Fibroblast of skin of left quadriceps (primary cell): ENCODE data around the gene ZNF175.

Source experiments
- DNase-seq, 2 experiments: peaks; one replicate each; pipeline ENCODE4 v3.0.0-alpha.2; 2013; ENCODE audit warnings: low read depth in 2 of 2

The ZNF175 gene

DNA sequence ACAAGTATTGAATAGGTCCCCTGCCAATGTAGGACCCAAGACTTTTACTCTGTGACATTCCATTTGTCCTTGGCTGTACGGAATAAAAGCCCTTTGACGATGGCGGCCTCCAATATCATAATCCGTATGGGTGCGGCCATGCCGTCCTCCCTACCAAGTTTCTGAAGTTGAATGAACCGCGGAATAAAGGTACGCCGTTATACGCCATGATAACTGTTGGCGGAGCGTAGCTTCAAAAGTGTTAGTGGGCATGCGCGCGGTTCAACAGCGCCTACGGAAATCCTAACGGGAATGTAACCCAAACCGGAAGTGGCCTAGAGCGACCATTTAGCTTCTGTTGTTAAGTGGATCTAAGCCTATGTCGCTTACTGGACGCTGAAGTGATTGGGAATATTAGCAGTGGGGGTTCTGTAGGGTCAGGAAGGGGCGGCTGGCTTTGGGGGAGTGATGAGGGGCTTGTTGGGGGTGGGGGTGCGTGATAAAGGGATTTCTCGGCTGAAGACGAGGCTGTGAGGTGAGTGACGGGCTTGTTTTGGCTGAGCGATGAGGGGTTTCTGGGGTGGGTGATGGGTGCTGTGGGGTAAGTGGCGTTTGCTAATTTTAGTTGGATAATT is at the start of gene ZNF175:
Gene ZNF175, plus strand, starts transcription at position 322 of the 614 bp plus-strand sequence. CDS start 2,047 bp downstream, outside the sequence.
- DNase-seq, result peak; percentile 93 to 94

- DNase-seq, result no peak
Measured at GRCh38 chr19:51521357-51521756, 49.7 kb upstream of the ZNF175 start.

- no peak for DNase-seq
Measured at GRCh38 chr19:51521781-51522180, 49.3 kb upstream of the ZNF175 start.

DNA sequence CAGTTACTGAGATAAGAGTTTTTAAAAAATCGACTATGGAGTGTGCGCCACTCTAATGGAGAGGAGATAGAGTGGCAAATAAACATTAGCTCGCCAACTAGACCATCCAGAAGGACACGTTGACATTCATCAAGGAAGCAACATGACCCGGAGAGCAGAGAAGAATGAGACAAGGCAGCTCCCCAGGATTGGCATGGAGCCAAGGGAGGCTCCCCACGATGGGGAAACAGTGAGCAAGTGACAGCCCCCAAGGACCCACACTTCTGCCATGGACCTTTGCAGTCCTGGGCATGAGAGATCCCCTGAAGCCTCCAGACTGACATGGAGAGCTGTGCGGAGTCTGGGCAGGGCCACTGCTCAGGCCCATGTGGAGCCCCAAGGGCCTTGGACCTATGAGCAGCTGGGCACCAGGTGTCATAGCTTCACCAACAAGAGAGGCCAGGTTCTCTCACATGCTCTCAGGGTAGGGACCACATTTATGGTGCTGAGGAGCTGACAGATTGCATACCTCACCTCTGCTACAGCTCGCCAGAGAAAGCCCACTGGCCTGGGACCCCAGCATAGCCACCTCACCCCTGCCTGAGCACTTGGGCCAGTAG is 46.3 kb upstream of the ZNF175 start:
- DNase-seq, result no peak

DNA sequence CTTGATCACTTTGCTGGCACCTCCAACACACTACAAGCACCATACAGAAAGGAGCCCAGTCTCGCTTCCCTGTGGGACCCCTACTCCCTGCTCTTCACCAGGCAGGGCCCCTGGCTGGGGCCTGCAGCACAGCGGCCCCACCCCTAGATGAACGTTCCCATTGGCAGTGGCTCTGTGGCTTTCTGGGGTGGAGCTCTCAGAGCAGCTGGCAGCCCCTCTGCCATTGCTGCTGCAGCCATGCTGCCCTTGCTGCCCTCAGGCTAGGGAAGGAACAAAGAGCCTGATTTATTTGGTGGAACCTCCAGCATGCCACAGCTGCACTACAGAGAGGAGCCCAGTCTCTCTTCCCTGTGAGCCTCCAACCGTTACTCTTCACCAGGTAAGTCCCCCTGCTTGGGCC is 45.4 kb upstream of the ZNF175 start:
- no peak for DNase-seq

DNA sequence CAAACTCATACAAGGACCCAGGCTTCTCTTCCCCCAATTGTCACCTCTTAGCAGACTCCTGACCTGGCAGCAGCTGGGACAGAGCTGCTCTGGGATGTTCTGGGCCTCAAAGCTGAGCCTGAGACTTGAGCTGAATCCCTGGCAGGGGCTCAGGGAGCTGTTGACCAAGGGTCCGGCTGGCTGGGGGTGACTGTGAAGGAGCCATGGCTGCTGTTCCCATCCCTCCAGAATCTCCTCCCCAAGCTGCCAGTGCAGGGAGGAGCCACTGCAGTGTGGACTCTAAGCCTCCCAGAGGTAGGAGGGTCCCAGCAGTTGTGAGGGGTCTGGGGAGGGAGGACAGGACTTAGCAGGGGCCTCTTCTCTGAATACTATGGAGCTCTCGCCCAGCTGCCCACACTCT is 41.8 kb upstream of the ZNF175 start:
- no peak for DNase-seq

DNA sequence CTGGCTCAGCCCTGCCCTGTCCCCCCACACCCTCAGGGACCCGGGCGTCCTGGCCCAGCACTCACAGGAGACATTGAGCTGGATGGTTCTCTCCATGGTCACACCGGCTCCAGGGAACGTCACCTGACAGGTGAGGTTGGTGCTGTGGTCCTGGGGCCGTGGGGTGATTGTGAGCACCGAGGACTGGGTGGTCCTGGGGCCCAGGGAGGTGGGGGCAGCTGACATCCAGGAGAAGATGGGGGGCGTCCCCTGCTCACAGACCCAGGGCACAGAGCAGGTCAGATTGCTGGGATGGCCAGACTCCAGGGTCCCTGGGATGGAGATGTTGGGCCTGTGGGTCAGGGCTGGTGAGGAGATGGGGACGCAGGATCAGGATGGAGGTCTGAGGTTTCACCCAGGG is 40.5 kb upstream of the ZNF175 start:
- DNase-seq, result no peak

- no peak for DNase-seq
Measured at GRCh38 chr19:51531349-51532315, 39.5 kb upstream of the ZNF175 start, which contains the start of gene SIGLEC6. TSS of gene SIGLEC6 (minus strand) at chr19:51531670. CDS start at chr19:51531648, 22 bp downstream.

DNA sequence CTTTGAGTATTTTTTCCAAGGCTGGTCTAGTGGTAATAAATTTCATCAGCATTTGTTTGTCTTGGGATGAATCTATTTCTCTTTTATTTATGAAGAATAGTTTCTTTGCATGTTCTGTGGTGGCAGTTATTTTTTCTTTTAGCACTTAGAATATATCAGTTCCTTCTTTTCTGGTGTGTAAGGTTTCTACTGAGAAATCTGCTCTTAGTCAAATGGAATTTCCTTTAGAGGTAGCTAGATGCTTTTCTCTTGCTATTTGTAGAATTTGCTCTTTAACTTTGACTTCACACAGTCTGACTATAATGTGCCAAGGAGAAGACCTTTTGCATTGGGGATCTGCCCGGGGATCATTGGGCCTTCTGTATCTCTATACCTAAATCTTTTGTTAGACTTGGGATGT is 35.5 kb upstream of the ZNF175 start:
- no peak for DNase-seq

- DNase-seq, result no peak
Measured at GRCh38 chr19:51539821-51540366, 31.2 kb upstream of the ZNF175 start.

DNA sequence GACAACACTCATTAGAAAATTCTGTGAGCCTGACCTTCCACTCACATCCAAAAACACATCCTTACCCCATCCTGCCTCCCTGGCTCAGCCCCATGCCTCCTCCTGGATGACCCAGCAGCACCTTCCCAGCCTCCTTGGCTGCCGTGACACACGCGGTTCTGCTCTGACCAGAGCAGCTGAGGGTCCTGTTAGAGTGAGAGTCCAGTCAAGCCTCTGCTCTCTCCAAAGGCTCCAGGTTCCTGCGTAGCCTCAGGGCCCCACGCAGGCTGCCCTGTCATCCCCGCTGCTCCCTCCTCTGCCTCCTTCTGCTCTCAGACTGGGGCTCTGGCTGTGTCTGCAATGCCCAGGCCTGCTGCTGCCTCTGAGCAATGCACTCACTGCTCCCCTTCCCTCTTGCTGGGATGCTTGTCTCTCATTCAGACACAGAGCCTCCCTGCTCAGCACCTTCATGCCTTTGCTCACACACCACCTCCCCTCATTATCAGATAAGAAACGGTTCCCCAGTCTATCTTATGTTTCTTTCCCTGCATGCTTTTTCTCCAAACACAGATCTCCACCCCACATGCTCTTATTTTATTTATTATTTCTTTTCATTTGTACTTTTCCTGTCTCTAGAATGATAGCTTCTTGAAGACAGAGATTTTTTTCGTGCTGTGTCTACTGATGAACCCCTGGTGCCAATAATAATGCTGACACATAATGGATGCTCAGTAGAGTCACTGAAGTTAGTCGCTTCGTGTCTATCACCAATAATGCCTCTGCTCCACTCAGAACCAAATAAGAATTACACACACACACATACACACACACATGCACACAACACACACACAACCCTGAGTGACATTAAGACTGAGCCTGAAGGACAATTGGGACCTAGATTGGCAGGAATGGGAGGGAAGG is 29.4 kb upstream of the ZNF175 start:
- no peak for DNase-seq

GRCh38 chr19:51542699-51543098 is 28.4 kb upstream of the ZNF175 start:
- no peak for DNase-seq

GRCh38 chr19:51544038-51544437 is 27.0 kb upstream of the ZNF175 start:
- DNase-seq, result no peak

GRCh38 chr19:51546107-51546649 is 24.9 kb upstream of the ZNF175 start:
- no peak for DNase-seq

GRCh38 chr19:51546650-51547396 is 24.3 kb upstream of the ZNF175 start:
- DNase-seq, result no peak

DNA sequence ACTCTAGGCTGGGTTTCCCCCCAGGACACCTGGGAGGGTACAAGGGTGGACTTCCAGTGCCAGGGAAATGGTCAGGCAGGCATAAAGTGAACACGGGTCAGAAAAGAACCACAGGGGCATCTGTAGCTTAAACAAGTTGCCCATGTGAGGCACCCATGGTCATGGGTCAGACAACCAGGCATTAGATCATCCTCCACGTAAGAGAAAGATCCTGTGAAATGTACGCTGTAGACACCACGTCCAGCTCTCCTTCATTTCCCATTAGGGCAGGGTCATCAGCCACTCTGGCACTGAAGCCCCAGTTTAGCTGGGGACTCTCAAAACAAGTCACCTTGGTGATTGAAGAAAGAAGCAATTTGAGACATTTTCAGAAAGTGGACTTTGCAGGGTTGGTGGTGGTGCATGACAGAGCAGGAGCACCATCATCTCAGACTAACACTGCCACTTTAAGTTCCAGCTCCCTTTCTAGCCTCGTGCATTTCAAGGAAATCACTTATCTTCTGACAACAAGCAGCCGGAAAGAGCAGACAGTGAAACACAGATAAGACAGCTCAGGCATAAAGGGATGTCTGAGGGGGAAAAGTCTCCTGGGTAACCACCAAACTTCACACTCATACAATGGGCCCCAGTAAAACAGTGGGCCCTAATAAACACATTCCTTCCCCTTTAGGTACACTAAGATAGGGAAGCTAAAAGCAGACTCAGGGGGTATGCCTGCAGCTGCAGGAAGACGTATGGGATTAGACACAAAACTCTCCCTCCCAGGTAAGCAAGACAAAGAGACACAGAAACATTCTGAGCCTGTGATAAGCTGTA is 23.5 kb upstream of the ZNF175 start:
- DNase-seq, result no peak

GRCh38 chr19:51548213-51548651 is 22.9 kb upstream of the ZNF175 start:
- no peak for DNase-seq

GRCh38 chr19:51548891-51549305 is 22.2 kb upstream of the ZNF175 start:
- DNase-seq, result no peak
